ENCODE results near the gene NMNAT3. TPM values are rescaled to one million over a fixed set of nuclear protein-coding genes. Genes with fewer than 3 reads are reported as not detected.

The NMNAT3 gene
- total and polyA plus RNA-seq, 12 donors, result 4.2 to 12.4 (median 7.7) TPM

- DNase-seq, result no peak
- TF ChIP-seq POLR2A (IDR thresholded peaks at IDR 0.05), result no peak
- no peak for TF ChIP-seq CTCF (IDR thresholded peaks at IDR 0.05)
- Histone ChIP-seq H3K36me3 (replicated peaks in 1 of 2) (no peaks in the 10 kb centered on the region), H3K4me3 (no peak overlapping the region), H3K4me1 (replicated peaks in 1 of 2) (no peaks in the 10 kb centered on the region), H3K27me3 (no peaks in the 10 kb centered on the region), H3K27ac (no peak overlapping the region), H3K9me3 (replicated peaks in 1 of 3) (no peaks in the 10 kb centered on the region)
- intact Hi-C loops (cut with DNase I), result no loop called here
- WGBS, 4 donors, result 90 to 97% (median 93%) methylated on average over 2 of the region's 2 CpGs
Observed at GRCh38 chr3:139696314-139696604, 18.5 kb upstream of the NMNAT3 start.

GRCh38 chr3:139695426-139696313 lies 17.9 kb upstream of the NMNAT3 start:
- Histone ChIP-seq H3K4me1 (replicated peaks in 1 of 2) (no peaks in the 10 kb centered on the region), H3K4me3 (no peak overlapping the region), H3K27ac (no peak overlapping the region), H3K27me3 (no peaks in the 10 kb centered on the region), H3K9me3 (replicated peaks in 1 of 3) (no peaks in the 10 kb centered on the region), H3K36me3 (replicated peaks in 1 of 2) (no peaks in the 10 kb centered on the region)
- DNase-seq, result no peak
- TF ChIP-seq POLR2A (IDR thresholded peaks at IDR 0.05) (no peak), CTCF (IDR thresholded peaks at IDR 0.05) (no peak)
- intact Hi-C loops (cut with DNase I), result no loop called here
- 59 to 71% (median 65%) methylated on average over 6 of the region's 6 CpGs for WGBS, 4 donors

- no peak overlapping the region for H3K4me3 ChIP-seq
- H3K36me3 ChIP-seq (replicated peaks in 1 of 2), result no peaks in the 10 kb centered on the region
- DNase-seq, result no peak
- H3K4me1 ChIP-seq (replicated peaks in 1 of 2), result no peaks in the 10 kb centered on the region
- no peak for TF ChIP-seq CTCF (IDR thresholded peaks at IDR 0.05)
- no peak for TF ChIP-seq POLR2A (IDR thresholded peaks at IDR 0.05)
- 72 to 89% (median 75%) methylated on average over 3 of the region's 3 CpGs for WGBS, 4 donors
- no peak overlapping the region for H3K27ac ChIP-seq
- no peaks in the 10 kb centered on the region for H3K27me3 ChIP-seq
- intact Hi-C loops (cut with DNase I), result no loop called here
- no peaks in the 10 kb centered on the region for H3K9me3 ChIP-seq (replicated peaks in 1 of 3)
Observed at GRCh38 chr3:139695007-139695406, 17.2 kb upstream of the NMNAT3 start.

- TF ChIP-seq CTCF (IDR thresholded peaks at IDR 0.05), result no peak
- TF ChIP-seq POLR2A (IDR thresholded peaks at IDR 0.05), result no peak
- WGBS, 4 donors, result 73 to 91% (median 83%) methylated on average over 1 of the region's 1 CpG
- H3K9me3 ChIP-seq (replicated peaks in 1 of 3), result no peaks in the 10 kb centered on the region
- no peak for DNase-seq
- H3K4me1 ChIP-seq (replicated peaks in 1 of 2), result no peaks in the 10 kb centered on the region
- H3K27ac ChIP-seq, result no peak overlapping the region
- H3K27me3 ChIP-seq, result no peaks in the 10 kb centered on the region
- intact Hi-C loops (cut with DNase I), result no loop called here
- H3K36me3 ChIP-seq (replicated peaks in 1 of 2), result no peaks in the 10 kb centered on the region
- H3K4me3 ChIP-seq, result no peak overlapping the region
Observed at GRCh38 chr3:139694542-139694941, 16.8 kb upstream of the NMNAT3 start.

All from adrenal gland (tissue), 12 donors.